Measurements from ENCODE around the gene CD300LB. TPM values are rescaled to one million over a fixed set of nuclear protein-coding genes. Genes with fewer than 3 reads are reported as not detected.

The CD300LB gene
- total and polyA plus RNA-seq, 10 of the 15 experiments (the other 5 are each of a cell fraction or from before 2014, with no cell fraction given) = 0.08 to 0.57 (median 0.25) TPM; not detected in 4

DNA sequence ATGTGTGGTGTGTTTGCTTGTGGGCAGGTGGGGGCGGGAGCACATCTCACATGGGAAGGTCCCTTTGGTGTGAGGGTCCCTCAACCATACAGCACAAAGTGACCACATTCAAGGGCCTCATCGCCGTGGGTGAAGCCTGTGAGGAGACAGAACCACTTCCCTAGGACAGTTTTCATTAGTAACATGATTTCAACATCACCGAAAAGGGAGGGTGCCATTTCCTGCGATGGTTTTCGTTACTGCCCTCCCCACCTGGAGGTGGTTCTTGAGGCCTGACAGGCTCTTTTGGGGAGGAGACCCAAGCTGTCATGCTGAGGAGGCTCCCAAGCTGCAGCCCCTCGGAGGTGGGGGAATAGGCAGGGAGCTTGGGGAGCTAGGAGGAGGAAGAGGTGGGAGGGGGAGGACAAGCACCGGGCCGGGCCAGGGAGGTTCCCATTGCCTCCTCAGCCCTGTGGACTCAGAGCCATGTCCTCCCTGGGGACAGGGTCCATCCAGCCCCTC, 9.5 kb downstream of the CD300LB start (continued):
- TF ChIP-seq ZZZ3 (IDR thresholded peaks at IDR 0.05; ENCODE audit: control insufficient read depth, insufficient read length, low read depth) = no peak
- TF ChIP-seq MTA2 (IDR thresholded peaks at IDR 0.05; ENCODE audit: low read depth) = peak; percentile 68; the same call in 1 of the 2 replicates
- TF ChIP-seq BRCA1 (IDR thresholded peaks at IDR 0.05; ENCODE audit: low read depth, low read length) = no peak
- TF ChIP-seq TCF12 (IDR thresholded peaks at IDR 0.05; ENCODE audit: low read depth, low read length) = 0 out of 2 replicates have a peak, but pooled peaks have one; percentile 21
- no peak for TF ChIP-seq RAD51 (IDR thresholded peaks at IDR 0.05)
- TF ChIP-seq NFYA (IDR thresholded peaks at IDR 0.05; ENCODE audit: borderline replicate concordance, low read depth, low read length) = no peak
- TF ChIP-seq NRF1 (conservative IDR thresholded peaks at IDR 0.05; ENCODE audit: low read depth, low read length) = no peak
- no peak for TF ChIP-seq YY1 (IDR thresholded peaks at IDR 0.05; ENCODE audit: low read depth, low read length)
- no peak for TF ChIP-seq MTA3 (IDR thresholded peaks at IDR 0.05; ENCODE audit: borderline replicate concordance, low read length)
- no peak for TF ChIP-seq TAF1 (IDR thresholded peaks at IDR 0.05; ENCODE audit: borderline replicate concordance, low read depth, low read length)
- TF ChIP-seq RUNX3 (IDR thresholded peaks at IDR 0.05; ENCODE audit: low read length) = peak; percentile 83
- TF ChIP-seq SIN3A (IDR thresholded peaks at IDR 0.05; ENCODE audit: low read depth, low read length) = no peak
- no peak for TF ChIP-seq ZNF622 (IDR thresholded peaks at IDR 0.05)
- TF ChIP-seq, protein P1, sequence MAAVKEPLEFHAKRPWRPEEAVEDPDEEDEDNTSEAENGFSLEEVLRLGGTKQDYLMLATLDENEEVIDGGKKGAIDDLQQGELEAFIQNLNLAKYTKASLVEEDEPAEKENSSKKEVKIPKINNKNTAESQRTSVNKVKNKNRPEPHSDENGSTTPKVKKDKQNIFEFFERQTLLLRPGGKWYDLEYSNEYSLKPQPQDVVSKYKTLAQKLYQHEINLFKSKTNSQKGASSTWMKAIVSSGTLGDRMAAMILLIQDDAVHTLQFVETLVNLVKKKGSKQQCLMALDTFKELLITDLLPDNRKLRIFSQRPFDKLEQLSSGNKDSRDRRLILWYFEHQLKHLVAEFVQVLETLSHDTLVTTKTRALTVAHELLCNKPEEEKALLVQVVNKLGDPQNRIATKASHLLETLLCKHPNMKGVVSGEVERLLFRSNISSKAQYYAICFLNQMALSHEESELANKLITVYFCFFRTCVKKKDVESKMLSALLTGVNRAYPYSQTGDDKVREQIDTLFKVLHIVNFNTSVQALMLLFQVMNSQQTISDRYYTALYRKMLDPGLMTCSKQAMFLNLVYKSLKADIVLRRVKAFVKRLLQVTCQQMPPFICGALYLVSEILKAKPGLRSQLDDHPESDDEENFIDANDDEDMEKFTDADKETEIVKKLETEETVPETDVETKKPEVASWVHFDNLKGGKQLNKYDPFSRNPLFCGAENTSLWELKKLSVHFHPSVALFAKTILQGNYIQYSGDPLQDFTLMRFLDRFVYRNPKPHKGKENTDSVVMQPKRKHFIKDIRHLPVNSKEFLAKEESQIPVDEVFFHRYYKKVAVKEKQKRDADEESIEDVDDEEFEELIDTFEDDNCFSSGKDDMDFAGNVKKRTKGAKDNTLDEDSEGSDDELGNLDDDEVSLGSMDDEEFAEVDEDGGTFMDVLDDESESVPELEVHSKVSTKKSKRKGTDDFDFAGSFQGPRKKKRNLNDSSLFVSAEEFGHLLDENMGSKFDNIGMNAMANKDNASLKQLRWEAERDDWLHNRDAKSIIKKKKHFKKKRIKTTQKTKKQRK (IDR thresholded peaks at IDR 0.05; ENCODE audit: low read depth, low read length) = no peak
- no peak for TF ChIP-seq BACH1 (IDR thresholded peaks at IDR 0.05; ENCODE audit: borderline replicate concordance)
- no peak for TF ChIP-seq CHD4 (IDR thresholded peaks at IDR 0.05)
- TF ChIP-seq, protein P2, sequence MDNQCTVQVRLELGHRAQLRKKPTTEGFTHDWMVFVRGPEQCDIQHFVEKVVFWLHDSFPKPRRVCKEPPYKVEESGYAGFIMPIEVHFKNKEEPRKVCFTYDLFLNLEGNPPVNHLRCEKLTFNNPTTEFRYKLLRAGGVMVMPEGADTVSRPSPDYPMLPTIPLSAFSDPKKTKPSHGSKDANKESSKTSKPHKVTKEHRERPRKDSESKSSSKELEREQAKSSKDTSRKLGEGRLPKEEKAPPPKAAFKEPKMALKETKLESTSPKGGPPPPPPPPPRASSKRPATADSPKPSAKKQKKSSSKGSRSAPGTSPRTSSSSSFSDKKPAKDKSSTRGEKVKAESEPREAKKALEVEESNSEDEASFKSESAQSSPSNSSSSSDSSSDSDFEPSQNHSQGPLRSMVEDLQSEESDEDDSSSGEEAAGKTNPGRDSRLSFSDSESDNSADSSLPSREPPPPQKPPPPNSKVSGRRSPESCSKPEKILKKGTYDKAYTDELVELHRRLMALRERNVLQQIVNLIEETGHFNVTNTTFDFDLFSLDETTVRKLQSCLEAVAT (IDR thresholded peaks at IDR 0.05) = peak; percentile 3; the same call in 1 of the 2 replicates
- no peak for TF ChIP-seq SMAD5 (IDR thresholded peaks at IDR 0.05; ENCODE audit: low read depth)
- TF ChIP-seq, protein P3, sequence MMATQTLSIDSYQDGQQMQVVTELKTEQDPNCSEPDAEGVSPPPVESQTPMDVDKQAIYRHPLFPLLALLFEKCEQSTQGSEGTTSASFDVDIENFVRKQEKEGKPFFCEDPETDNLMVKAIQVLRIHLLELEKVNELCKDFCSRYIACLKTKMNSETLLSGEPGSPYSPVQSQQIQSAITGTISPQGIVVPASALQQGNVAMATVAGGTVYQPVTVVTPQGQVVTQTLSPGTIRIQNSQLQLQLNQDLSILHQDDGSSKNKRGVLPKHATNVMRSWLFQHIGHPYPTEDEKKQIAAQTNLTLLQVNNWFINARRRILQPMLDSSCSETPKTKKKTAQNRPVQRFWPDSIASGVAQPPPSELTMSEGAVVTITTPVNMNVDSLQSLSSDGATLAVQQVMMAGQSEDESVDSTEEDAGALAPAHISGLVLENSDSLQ (IDR thresholded peaks at IDR 0.05) = no peak; the same call in 1 of the 2 replicates
- TF ChIP-seq, protein P4, sequence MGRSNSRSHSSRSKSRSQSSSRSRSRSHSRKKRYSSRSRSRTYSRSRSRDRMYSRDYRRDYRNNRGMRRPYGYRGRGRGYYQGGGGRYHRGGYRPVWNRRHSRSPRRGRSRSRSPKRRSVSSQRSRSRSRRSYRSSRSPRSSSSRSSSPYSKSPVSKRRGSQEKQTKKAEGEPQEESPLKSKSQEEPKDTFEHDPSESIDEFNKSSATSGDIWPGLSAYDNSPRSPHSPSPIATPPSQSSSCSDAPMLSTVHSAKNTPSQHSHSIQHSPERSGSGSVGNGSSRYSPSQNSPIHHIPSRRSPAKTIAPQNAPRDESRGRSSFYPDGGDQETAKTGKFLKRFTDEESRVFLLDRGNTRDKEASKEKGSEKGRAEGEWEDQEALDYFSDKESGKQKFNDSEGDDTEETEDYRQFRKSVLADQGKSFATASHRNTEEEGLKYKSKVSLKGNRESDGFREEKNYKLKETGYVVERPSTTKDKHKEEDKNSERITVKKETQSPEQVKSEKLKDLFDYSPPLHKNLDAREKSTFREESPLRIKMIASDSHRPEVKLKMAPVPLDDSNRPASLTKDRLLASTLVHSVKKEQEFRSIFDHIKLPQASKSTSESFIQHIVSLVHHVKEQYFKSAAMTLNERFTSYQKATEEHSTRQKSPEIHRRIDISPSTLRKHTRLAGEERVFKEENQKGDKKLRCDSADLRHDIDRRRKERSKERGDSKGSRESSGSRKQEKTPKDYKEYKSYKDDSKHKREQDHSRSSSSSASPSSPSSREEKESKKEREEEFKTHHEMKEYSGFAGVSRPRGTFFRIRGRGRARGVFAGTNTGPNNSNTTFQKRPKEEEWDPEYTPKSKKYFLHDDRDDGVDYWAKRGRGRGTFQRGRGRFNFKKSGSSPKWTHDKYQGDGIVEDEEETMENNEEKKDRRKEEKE (IDR thresholded peaks at IDR 0.05) = no peak
- no peak for TF ChIP-seq CREB1 (IDR thresholded peaks at IDR 0.05; ENCODE audit: low read depth)
- TF ChIP-seq STAT3 (IDR thresholded peaks at IDR 0.05; ENCODE audit: low read depth, low read length) = no peak
- TF ChIP-seq SUZ12 (IDR thresholded peaks at IDR 0.05; ENCODE audit: unreplicated experiment) = no peak
- TF ChIP-seq NR2F1 (conservative IDR thresholded peaks at IDR 0.05) = no peak
- TF ChIP-seq TCF7 (IDR thresholded peaks at IDR 0.05; ENCODE audit: borderline replicate concordance) = no peak
- TF ChIP-seq HCFC1 (IDR thresholded peaks at IDR 0.05; ENCODE audit: low read length) = no peak

Measured in GM12878 (cell line).